Loucy (cell line): Measurements from ENCODE around the gene TMEM131.

ENCODE experiments used
- CTCF ChIP-seq: fragments of 200-600 bp; sonication (generic); conservative IDR thresholded peaks from 2 replicates; pipeline ENCODE4 v1.5.1; 2014; ENCODE audit warnings: mild to moderate bottlenecking, antibody characterized with exemption, low read length
- EZH2phosphoT487 ChIP-seq: fragments of 200-600 bp; IDR thresholded peaks from 2 replicates; pipeline ENCODE4 v1.6.1; 2018; ENCODE audit warnings: antibody characterized with exemption, mild to moderate bottlenecking, moderate library complexity, borderline replicate concordance

GRCh38 chr2:97715951-97716694 lies 279.6 kb downstream of the TMEM131 start:
- no peak for TF ChIP-seq CTCF
- TF ChIP-seq EZH2phosphoT487: no peak
